Measurements from ENCODE around the gene SPAG16.

DNA sequence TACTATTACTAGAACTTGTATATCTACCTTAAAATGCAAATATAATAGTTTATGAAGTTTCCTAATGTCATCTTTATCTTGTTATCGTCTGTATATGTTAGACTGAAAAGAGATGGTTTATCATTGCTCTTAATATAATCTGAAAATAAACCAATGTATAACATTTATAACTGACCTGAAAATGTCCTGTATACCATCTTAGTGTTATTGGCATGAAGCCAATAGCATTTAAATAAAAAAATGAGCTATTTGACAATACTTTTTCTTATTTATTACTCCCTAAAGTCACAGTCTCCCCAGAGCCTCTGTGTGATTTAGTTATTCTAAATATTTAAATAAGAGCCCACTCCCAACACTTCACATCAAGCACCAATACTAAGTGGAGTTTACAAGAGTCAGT, 1128.4 kb downstream of the SPAG16 start:
- TF ChIP-seq, protein P1, sequence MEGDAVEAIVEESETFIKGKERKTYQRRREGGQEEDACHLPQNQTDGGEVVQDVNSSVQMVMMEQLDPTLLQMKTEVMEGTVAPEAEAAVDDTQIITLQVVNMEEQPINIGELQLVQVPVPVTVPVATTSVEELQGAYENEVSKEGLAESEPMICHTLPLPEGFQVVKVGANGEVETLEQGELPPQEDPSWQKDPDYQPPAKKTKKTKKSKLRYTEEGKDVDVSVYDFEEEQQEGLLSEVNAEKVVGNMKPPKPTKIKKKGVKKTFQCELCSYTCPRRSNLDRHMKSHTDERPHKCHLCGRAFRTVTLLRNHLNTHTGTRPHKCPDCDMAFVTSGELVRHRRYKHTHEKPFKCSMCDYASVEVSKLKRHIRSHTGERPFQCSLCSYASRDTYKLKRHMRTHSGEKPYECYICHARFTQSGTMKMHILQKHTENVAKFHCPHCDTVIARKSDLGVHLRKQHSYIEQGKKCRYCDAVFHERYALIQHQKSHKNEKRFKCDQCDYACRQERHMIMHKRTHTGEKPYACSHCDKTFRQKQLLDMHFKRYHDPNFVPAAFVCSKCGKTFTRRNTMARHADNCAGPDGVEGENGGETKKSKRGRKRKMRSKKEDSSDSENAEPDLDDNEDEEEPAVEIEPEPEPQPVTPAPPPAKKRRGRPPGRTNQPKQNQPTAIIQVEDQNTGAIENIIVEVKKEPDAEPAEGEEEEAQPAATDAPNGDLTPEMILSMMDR (IDR thresholded peaks at IDR 0.05; ENCODE audit: insufficient read depth, low read length), result no peak
- TF ChIP-seq POLR2AphosphoS5 (IDR thresholded peaks at IDR 0.05; ENCODE audit: low read depth), result no peak
- no peak for TF ChIP-seq GABPA (IDR thresholded peaks at IDR 0.05; ENCODE audit: low read depth)
- TF ChIP-seq, protein P2, sequence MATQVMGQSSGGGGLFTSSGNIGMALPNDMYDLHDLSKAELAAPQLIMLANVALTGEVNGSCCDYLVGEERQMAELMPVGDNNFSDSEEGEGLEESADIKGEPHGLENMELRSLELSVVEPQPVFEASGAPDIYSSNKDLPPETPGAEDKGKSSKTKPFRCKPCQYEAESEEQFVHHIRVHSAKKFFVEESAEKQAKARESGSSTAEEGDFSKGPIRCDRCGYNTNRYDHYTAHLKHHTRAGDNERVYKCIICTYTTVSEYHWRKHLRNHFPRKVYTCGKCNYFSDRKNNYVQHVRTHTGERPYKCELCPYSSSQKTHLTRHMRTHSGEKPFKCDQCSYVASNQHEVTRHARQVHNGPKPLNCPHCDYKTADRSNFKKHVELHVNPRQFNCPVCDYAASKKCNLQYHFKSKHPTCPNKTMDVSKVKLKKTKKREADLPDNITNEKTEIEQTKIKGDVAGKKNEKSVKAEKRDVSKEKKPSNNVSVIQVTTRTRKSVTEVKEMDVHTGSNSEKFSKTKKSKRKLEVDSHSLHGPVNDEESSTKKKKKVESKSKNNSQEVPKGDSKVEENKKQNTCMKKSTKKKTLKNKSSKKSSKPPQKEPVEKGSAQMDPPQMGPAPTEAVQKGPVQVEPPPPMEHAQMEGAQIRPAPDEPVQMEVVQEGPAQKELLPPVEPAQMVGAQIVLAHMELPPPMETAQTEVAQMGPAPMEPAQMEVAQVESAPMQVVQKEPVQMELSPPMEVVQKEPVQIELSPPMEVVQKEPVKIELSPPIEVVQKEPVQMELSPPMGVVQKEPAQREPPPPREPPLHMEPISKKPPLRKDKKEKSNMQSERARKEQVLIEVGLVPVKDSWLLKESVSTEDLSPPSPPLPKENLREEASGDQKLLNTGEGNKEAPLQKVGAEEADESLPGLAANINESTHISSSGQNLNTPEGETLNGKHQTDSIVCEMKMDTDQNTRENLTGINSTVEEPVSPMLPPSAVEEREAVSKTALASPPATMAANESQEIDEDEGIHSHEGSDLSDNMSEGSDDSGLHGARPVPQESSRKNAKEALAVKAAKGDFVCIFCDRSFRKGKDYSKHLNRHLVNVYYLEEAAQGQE (IDR thresholded peaks at IDR 0.05; ENCODE audit: insufficient replicate concordance, low read depth), result no peak
- no peak for TF ChIP-seq SPI1 (IDR thresholded peaks at IDR 0.05; ENCODE audit: borderline replicate concordance, low read depth)

All from HL-60 (cell line).